WTC11 (cell line): ENCODE data around the gene CLSTN2.

Source experiments
- ELF4 ChIP-seq: sonication (generic); formaldehyde crosslinking; IDR thresholded peaks from 2 replicates; pipeline ENCODE4 v1.8.1; 2022; ENCODE audit warnings: low read depth, mild to moderate bottlenecking, moderate library complexity, missing genetic modification reagents
- FOXJ3 ChIP-seq: sonication (generic); formaldehyde crosslinking; IDR thresholded peaks from 2 replicates; pipeline ENCODE4 v1.9.0; 2021; ENCODE audit warnings: missing genetic modification reagents, mild to moderate bottlenecking, borderline replicate concordance
- FOXK1 ChIP-seq: sonication (generic); formaldehyde crosslinking; IDR thresholded peaks from 2 replicates; pipeline ENCODE4 v1.8.0; 2022; ENCODE audit warnings: mild to moderate bottlenecking, moderate library complexity, missing genetic modification reagents
- JUN ChIP-seq: sonication (generic); formaldehyde crosslinking; IDR thresholded peaks from 2 replicates; pipeline ENCODE4 v1.8.0; 2023; ENCODE audit warnings: mild to moderate bottlenecking, missing genetic modification reagents
- MAX ChIP-seq: sonication (generic); formaldehyde crosslinking; IDR thresholded peaks from 2 replicates; pipeline ENCODE4 v1.8.0; 2022; ENCODE audit warnings: mild to moderate bottlenecking, missing genetic modification reagents
- MXD4 ChIP-seq: fragments of 250-450 bp; sonication (Bioruptor Pico); IDR thresholded peaks from 2 replicates; pipeline ENCODE4 v1.8.0; 2021; ENCODE audit warnings: mild to moderate bottlenecking, moderate library complexity, borderline replicate concordance
- RELA ChIP-seq: sonication (generic); formaldehyde crosslinking; IDR thresholded peaks from 2 replicates; pipeline ENCODE4 v1.8.1; 2022; ENCODE audit warnings: missing genetic modification reagents, mild to moderate bottlenecking, borderline replicate concordance
- USF1 ChIP-seq: sonication (generic); formaldehyde crosslinking; IDR thresholded peaks from 2 replicates; pipeline ENCODE4 v1.8.0; 2022; ENCODE audit warnings: mild to moderate bottlenecking, missing genetic modification reagents
- ZSCAN18 ChIP-seq: fragments of 250-450 bp; sonication (Bioruptor Pico); IDR thresholded peaks from 2 replicates; pipeline ENCODE4 v2.1.2; 2022; ENCODE audit warnings: mild to moderate bottlenecking, moderate library complexity
- TF ChIP-seq, protein P1 (sequence below): fragments of 200-600 bp; IDR thresholded peaks from 2 replicates; pipeline ENCODE4 v1.8.0; 2022; ENCODE audit warnings: antibody characterized with exemption
- TF ChIP-seq, protein P2 (sequence below): sonication (generic); formaldehyde crosslinking; IDR thresholded peaks from 2 replicates; pipeline ENCODE4 v1.8.1; 2022; ENCODE audit warnings: low read depth, mild to moderate bottlenecking, moderate library complexity, missing genetic modification reagents, borderline replicate concordance
- TF ChIP-seq, protein P3 (sequence below): sonication (generic); formaldehyde crosslinking; IDR thresholded peaks from 2 replicates; pipeline ENCODE4 v1.8.1; 2023; ENCODE audit warnings: mild to moderate bottlenecking, missing genetic modification reagents, moderate library complexity
- TF ChIP-seq, protein P4 (sequence below): sonication (generic); formaldehyde crosslinking; IDR thresholded peaks from 2 replicates; pipeline ENCODE4 v1.8.0; 2023; ENCODE audit warnings: missing genetic modification reagents, mild to moderate bottlenecking, borderline replicate concordance

GRCh38 chr3:139948467-139948866 lies 13.5 kb downstream of the CLSTN2 start:
- no peak for TF ChIP-seq USF1 (CRISPR knock-in tag)
- TF ChIP-seq RELA (CRISPR knock-in tag) = no peak
- no peak for TF ChIP-seq ZSCAN18 (CRISPR knock-in tag)
- TF ChIP-seq, protein P1, sequence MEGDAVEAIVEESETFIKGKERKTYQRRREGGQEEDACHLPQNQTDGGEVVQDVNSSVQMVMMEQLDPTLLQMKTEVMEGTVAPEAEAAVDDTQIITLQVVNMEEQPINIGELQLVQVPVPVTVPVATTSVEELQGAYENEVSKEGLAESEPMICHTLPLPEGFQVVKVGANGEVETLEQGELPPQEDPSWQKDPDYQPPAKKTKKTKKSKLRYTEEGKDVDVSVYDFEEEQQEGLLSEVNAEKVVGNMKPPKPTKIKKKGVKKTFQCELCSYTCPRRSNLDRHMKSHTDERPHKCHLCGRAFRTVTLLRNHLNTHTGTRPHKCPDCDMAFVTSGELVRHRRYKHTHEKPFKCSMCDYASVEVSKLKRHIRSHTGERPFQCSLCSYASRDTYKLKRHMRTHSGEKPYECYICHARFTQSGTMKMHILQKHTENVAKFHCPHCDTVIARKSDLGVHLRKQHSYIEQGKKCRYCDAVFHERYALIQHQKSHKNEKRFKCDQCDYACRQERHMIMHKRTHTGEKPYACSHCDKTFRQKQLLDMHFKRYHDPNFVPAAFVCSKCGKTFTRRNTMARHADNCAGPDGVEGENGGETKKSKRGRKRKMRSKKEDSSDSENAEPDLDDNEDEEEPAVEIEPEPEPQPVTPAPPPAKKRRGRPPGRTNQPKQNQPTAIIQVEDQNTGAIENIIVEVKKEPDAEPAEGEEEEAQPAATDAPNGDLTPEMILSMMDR = no peak
- TF ChIP-seq FOXK1 (CRISPR knock-in tag) = no peak
- no peak for TF ChIP-seq JUN (CRISPR knock-in tag)
- TF ChIP-seq ELF4 (CRISPR knock-in tag) = no peak
- TF ChIP-seq, protein P2, sequence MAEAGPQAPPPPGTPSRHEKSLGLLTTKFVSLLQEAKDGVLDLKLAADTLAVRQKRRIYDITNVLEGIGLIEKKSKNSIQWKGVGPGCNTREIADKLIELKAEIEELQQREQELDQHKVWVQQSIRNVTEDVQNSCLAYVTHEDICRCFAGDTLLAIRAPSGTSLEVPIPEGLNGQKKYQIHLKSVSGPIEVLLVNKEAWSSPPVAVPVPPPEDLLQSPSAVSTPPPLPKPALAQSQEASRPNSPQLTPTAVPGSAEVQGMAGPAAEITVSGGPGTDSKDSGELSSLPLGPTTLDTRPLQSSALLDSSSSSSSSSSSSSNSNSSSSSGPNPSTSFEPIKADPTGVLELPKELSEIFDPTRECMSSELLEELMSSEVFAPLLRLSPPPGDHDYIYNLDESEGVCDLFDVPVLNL (CRISPR knock-in tag) = no peak
- no peak for TF ChIP-seq FOXJ3
- TF ChIP-seq MXD4 = no peak
- TF ChIP-seq, protein P3, sequence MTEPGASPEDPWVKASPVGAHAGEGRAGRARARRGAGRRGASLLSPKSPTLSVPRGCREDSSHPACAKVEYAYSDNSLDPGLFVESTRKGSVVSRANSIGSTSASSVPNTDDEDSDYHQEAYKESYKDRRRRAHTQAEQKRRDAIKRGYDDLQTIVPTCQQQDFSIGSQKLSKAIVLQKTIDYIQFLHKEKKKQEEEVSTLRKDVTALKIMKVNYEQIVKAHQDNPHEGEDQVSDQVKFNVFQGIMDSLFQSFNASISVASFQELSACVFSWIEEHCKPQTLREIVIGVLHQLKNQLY (CRISPR knock-in tag) = no peak
- no peak for TF ChIP-seq MAX (CRISPR knock-in tag)
- TF ChIP-seq, protein P4, sequence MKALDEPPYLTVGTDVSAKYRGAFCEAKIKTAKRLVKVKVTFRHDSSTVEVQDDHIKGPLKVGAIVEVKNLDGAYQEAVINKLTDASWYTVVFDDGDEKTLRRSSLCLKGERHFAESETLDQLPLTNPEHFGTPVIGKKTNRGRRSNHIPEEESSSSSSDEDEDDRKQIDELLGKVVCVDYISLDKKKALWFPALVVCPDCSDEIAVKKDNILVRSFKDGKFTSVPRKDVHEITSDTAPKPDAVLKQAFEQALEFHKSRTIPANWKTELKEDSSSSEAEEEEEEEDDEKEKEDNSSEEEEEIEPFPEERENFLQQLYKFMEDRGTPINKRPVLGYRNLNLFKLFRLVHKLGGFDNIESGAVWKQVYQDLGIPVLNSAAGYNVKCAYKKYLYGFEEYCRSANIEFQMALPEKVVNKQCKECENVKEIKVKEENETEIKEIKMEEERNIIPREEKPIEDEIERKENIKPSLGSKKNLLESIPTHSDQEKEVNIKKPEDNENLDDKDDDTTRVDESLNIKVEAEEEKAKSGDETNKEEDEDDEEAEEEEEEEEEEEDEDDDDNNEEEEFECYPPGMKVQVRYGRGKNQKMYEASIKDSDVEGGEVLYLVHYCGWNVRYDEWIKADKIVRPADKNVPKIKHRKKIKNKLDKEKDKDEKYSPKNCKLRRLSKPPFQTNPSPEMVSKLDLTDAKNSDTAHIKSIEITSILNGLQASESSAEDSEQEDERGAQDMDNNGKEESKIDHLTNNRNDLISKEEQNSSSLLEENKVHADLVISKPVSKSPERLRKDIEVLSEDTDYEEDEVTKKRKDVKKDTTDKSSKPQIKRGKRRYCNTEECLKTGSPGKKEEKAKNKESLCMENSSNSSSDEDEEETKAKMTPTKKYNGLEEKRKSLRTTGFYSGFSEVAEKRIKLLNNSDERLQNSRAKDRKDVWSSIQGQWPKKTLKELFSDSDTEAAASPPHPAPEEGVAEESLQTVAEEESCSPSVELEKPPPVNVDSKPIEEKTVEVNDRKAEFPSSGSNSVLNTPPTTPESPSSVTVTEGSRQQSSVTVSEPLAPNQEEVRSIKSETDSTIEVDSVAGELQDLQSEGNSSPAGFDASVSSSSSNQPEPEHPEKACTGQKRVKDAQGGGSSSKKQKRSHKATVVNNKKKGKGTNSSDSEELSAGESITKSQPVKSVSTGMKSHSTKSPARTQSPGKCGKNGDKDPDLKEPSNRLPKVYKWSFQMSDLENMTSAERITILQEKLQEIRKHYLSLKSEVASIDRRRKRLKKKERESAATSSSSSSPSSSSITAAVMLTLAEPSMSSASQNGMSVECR (CRISPR knock-in tag) = no peak
